ENCODE data around the gene APH1A. TPM values are rescaled to one million over a fixed set of nuclear protein-coding genes. Genes with fewer than 3 reads are reported as not detected.

APH1A gene
- total RNA-seq, 1 experiment from 2014 or later: 109 TPM

DNA sequence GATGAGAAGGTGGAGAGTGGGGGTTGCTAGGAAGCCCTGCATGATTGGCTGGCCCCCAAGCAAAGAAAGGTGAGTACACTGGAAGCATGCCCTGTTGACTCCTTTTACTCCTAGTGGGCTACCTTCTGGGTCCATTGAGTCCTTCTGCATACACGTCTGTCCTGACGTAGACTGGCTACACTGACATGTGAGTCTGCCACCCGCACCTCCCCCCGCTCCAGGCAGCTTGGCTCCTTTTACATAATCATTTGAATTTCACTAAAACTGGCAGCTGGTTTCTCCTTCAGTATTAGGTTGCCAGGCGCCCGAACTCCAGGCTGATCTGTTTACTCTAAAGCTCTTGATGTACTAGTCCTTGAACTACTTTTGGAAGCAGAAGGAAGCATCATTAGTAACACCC is 33.5 kb upstream of the APH1A start:
- no peak overlapping the region for H3K4me3 ChIP-seq (replicated peaks in 1 of 2; ENCODE audit: low read depth in 1 of 2, low read length in 2 of 2)

More for the DNA sequence above, 33.5 kb upstream of the APH1A start:
- Histone ChIP-seq H3K9me3 (ENCODE audit: control insufficient read depth in 1 of 2, insufficient read depth in 1 of 2, low read depth in 1 of 2, low read length in 2 of 2) (no peaks in the 10 kb centered on the region), H3K27ac (ENCODE audit: low read depth, low read length) (no peak overlapping the region), H3K79me2 (ENCODE audit: insufficient read depth, low read length) (peaks cover 63% of the 10 kb centered on the region), H3K9ac (ENCODE audit: low read length) (no peak overlapping the region), H3K36me3 (ENCODE audit: control insufficient read depth in 1 of 2, insufficient read depth in 2 of 2, low read length in 2 of 2) (peaks cover 37 to 42% of the 10 kb centered on the region in 2 experiments), H3K9me2 (ENCODE audit: insufficient read depth) (no peaks in the 10 kb centered on the region), H3K4me2 (ENCODE audit: low read length) (no peak overlapping the region), H3K27me3 (ENCODE audit: insufficient read depth, low read length) (no peaks in the 10 kb centered on the region), H2AFZ (ENCODE audit: low read depth, low read length, poor library complexity, severe bottlenecking) (no peak overlapping the region), H4K20me1 (ENCODE audit: insufficient read depth) (peaks cover 4% of the 10 kb centered on the region; the same call in 1 of the 2 replicates), H3K4me1 (ENCODE audit: control insufficient read depth in 1 of 2, insufficient read depth in 2 of 2, low read length in 2 of 2) (no peaks in the 10 kb centered on the region)
- ChIA-PET CTCF (no interaction called here), POLR2A (no interaction called here), RAD21 (ENCODE audit: low non-redundant PET in 1 of 2, low total read pairs in 2 of 2, uncharacterized antibody in 2 of 2, unreplicated experiment in 2 of 2) (no interaction called here)
- TSS peak; percentile 1 for BruUV-seq (replicated peaks)
- no peak for TF ChIP-seq CBX3 (IDR thresholded peaks at IDR 0.05; ENCODE audit: low read depth)
- no peak for TF ChIP-seq ELF1 (IDR thresholded peaks at IDR 0.05; ENCODE audit: borderline replicate concordance, low read depth)
- TF ChIP-seq, protein P1, sequence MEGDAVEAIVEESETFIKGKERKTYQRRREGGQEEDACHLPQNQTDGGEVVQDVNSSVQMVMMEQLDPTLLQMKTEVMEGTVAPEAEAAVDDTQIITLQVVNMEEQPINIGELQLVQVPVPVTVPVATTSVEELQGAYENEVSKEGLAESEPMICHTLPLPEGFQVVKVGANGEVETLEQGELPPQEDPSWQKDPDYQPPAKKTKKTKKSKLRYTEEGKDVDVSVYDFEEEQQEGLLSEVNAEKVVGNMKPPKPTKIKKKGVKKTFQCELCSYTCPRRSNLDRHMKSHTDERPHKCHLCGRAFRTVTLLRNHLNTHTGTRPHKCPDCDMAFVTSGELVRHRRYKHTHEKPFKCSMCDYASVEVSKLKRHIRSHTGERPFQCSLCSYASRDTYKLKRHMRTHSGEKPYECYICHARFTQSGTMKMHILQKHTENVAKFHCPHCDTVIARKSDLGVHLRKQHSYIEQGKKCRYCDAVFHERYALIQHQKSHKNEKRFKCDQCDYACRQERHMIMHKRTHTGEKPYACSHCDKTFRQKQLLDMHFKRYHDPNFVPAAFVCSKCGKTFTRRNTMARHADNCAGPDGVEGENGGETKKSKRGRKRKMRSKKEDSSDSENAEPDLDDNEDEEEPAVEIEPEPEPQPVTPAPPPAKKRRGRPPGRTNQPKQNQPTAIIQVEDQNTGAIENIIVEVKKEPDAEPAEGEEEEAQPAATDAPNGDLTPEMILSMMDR (IDR thresholded peaks at IDR 0.05 in 2 of 3, conservative IDR thresholded peaks at IDR 0.05 in 1 of 3; ENCODE audit: borderline replicate concordance in 1 of 3, insufficient read depth in 1 of 3, low read depth in 2 of 3, low read length in 2 of 3): no peak
- TF ChIP-seq EZH2 (IDR thresholded peaks at IDR 0.05): no peak
- TF ChIP-seq REST (IDR thresholded peaks at IDR 0.05; ENCODE audit: low read depth): no peak
- no peak for TF ChIP-seq JUND (IDR thresholded peaks at IDR 0.05)
- DNase-seq (ENCODE audit: low read depth, low spot score) (no peak), ATAC-seq (no peak)
- intact Hi-C loops (cut with micrococcal nuclease): no loop called here
